ENCODE results near the gene ACTR2. TPM values are rescaled to one million over a fixed set of nuclear protein-coding genes. Genes with fewer than 3 reads are reported as not detected.

Gene ACTR2
- total RNA-seq, 1 donor from 2014 or later, result 493 TPM

GRCh38 chr2:65214361-65214760 is 13.3 kb upstream of the ACTR2 start:
- no peaks in the 10 kb centered on the region for H3K4me1 ChIP-seq (ENCODE audit: insufficient read depth, low read length)
- TF ChIP-seq EZH2 (IDR thresholded peaks at IDR 0.05; ENCODE audit: insufficient read depth, low read length), result no peak
- no peak for TF ChIP-seq CTCF (IDR thresholded peaks at IDR 0.05; ENCODE audit: insufficient read depth, low read depth, low read length)
- no peak overlapping the region for H3K4me3 Mint-ChIP-seq (ENCODE audit: unreplicated experiment)
- DNase-seq (ENCODE audit: low read depth) (no peak), FAIRE-seq (no peak)
- no peaks in the 10 kb centered on the region for H3K9me3 ChIP-seq (ENCODE audit: insufficient read depth, low read depth, low read length)
- H3K9ac ChIP-seq (ENCODE audit: low read length), result no peak overlapping the region
- no peaks in the 10 kb centered on the region for H3K9me3 Mint-ChIP-seq (ENCODE audit: unreplicated experiment)
- H3K27ac ChIP-seq (ENCODE audit: low read depth, low read length), result no peak overlapping the region
- no peak overlapping the region for H3K4me3 ChIP-seq (ENCODE audit: insufficient read depth, low read depth, low read length)
- peaks cover 9% of the 10 kb centered on the region for H3K36me3 Mint-ChIP-seq (ENCODE audit: low read depth, unreplicated experiment)
- H3K27me3 ChIP-seq (ENCODE audit: insufficient read depth, low read length), result no peaks in the 10 kb centered on the region
- H3K4me1 Mint-ChIP-seq (ENCODE audit: low read depth, unreplicated experiment), result no peaks in the 10 kb centered on the region
- no peaks in the 10 kb centered on the region for H3K27me3 Mint-ChIP-seq (ENCODE audit: low read depth, unreplicated experiment)
- no peak overlapping the region for H2AFZ ChIP-seq (ENCODE audit: low read depth, low read length)
- no peaks in the 10 kb centered on the region for H3K79me2 ChIP-seq (ENCODE audit: insufficient read depth, low read length)
- H3K36me3 ChIP-seq (ENCODE audit: insufficient read depth, low read length), result no peaks in the 10 kb centered on the region
- H4K20me1 ChIP-seq (ENCODE audit: insufficient read depth, low read length), result no peaks in the 10 kb centered on the region
- no peak overlapping the region for H3K4me2 ChIP-seq (ENCODE audit: low read length)
- H3K27ac Mint-ChIP-seq (ENCODE audit: unreplicated experiment), result no peak overlapping the region

GRCh38 chr2:65214843-65215242 is 12.8 kb upstream of the ACTR2 start:
- FAIRE-seq, result no peak
- Histone ChIP-seq H3K27me3 (ENCODE audit: insufficient read depth, low read length) (no peaks in the 10 kb centered on the region), H3K4me2 (ENCODE audit: low read length) (no peak overlapping the region), H3K4me3 (ENCODE audit: insufficient read depth, low read depth, low read length) (no peak overlapping the region), H3K36me3 (ENCODE audit: insufficient read depth, low read length) (no peaks in the 10 kb centered on the region), H2AFZ (ENCODE audit: low read depth, low read length) (no peak overlapping the region), H3K4me1 (ENCODE audit: insufficient read depth, low read length) (no peaks in the 10 kb centered on the region), H3K27ac (ENCODE audit: low read depth, low read length) (no peak overlapping the region), H4K20me1 (ENCODE audit: insufficient read depth, low read length) (no peaks in the 10 kb centered on the region), H3K9ac (ENCODE audit: low read length) (no peak overlapping the region), H3K9me3 (ENCODE audit: insufficient read depth, low read depth, low read length) (no peaks in the 10 kb centered on the region), H3K79me2 (ENCODE audit: insufficient read depth, low read length) (no peaks in the 10 kb centered on the region)
- Mint-ChIP-seq H3K4me3 (ENCODE audit: unreplicated experiment) (no peak overlapping the region), H3K36me3 (ENCODE audit: low read depth, unreplicated experiment) (peaks cover 9% of the 10 kb centered on the region), H3K4me1 (ENCODE audit: low read depth, unreplicated experiment) (no peaks in the 10 kb centered on the region), H3K9me3 (ENCODE audit: unreplicated experiment) (no peaks in the 10 kb centered on the region), H3K27me3 (ENCODE audit: low read depth, unreplicated experiment) (no peaks in the 10 kb centered on the region), H3K27ac (ENCODE audit: unreplicated experiment) (no peak overlapping the region)
- no peak for DNase-seq (ENCODE audit: low read depth)
- TF ChIP-seq EZH2 (IDR thresholded peaks at IDR 0.05; ENCODE audit: insufficient read depth, low read length) (no peak), CTCF (IDR thresholded peaks at IDR 0.05; ENCODE audit: insufficient read depth, low read depth, low read length) (no peak)

- Histone ChIP-seq H2AFZ (ENCODE audit: low read depth, low read length) (no peak overlapping the region), H3K9me3 (ENCODE audit: insufficient read depth, low read depth, low read length) (no peaks in the 10 kb centered on the region), H3K9ac (ENCODE audit: low read length) (no peak overlapping the region), H4K20me1 (ENCODE audit: insufficient read depth, low read length) (no peaks in the 10 kb centered on the region), H3K4me2 (ENCODE audit: low read length) (no peak overlapping the region), H3K27me3 (ENCODE audit: insufficient read depth, low read length) (no peaks in the 10 kb centered on the region), H3K4me3 (ENCODE audit: insufficient read depth, low read depth, low read length) (no peak overlapping the region), H3K36me3 (ENCODE audit: insufficient read depth, low read length) (no peaks in the 10 kb centered on the region), H3K79me2 (ENCODE audit: insufficient read depth, low read length) (no peaks in the 10 kb centered on the region), H3K4me1 (ENCODE audit: insufficient read depth, low read length) (no peaks in the 10 kb centered on the region), H3K27ac (ENCODE audit: low read depth, low read length) (no peak overlapping the region)
- Mint-ChIP-seq H3K4me1 (ENCODE audit: low read depth, unreplicated experiment) (peaks cover 2% of the 10 kb centered on the region), H3K27ac (ENCODE audit: unreplicated experiment) (no peak overlapping the region), H3K27me3 (ENCODE audit: low read depth, unreplicated experiment) (no peaks in the 10 kb centered on the region), H3K36me3 (ENCODE audit: low read depth, unreplicated experiment) (peaks cover 8% of the 10 kb centered on the region), H3K4me3 (ENCODE audit: unreplicated experiment) (no peak overlapping the region), H3K9me3 (ENCODE audit: unreplicated experiment) (no peaks in the 10 kb centered on the region)
- no peak for TF ChIP-seq EZH2 (IDR thresholded peaks at IDR 0.05; ENCODE audit: insufficient read depth, low read length)
- TF ChIP-seq CTCF (IDR thresholded peaks at IDR 0.05; ENCODE audit: insufficient read depth, low read depth, low read length), result no peak
- DNase-seq (ENCODE audit: low read depth), result no peak
- no peak for FAIRE-seq
Measured at GRCh38 chr2:65215946-65216345, 11.7 kb upstream of the ACTR2 start.
